ENCODE data around the gene DCXR.

The DCXR gene

DNA sequence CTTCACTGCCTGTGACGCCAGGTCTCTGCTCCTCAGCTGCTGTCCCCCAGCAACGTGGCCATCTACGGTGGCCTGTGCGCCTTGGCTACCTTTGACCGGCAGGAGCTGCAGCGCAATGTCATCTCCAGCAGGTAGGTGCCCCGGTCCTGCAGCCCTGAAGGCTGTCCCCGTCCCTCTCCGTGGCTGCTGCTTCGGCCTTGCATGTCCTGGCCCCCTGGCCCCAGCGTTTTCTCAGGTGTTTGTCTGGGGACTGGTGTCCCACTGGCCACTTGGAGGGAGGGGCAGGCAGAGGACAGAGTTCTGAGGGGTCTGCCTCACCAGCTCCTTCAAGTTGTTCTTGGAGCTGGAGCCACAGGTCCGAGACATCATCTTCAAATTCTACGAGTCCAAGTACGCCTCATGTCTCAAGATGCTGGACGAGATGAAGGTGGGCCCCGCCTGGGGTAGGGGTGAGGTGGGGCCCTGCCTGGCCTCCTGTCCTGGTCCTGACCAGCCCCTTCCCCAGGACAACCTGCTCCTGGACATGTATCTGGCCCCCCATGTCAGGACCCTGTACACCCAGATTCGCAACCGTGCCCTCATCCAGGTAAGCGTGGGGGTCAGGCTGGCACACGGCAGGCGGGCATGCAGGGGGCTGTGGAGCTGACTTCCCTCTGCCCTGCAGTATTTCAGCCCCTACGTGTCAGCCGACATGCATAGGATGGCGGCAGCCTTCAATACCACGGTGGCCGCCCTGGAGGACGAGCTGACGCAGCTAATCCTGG lies 18.6 kb upstream of the DCXR start:
- FAIRE-seq: no peak
- TF ChIP-seq POLR2A (IDR thresholded peaks at IDR 0.05; ENCODE audit: low read depth, low read length): no peak
- no peak for TF ChIP-seq SPI1 (IDR thresholded peaks at IDR 0.05; ENCODE audit: low read depth, low read length)
- no peak for TF ChIP-seq PAX5 (IDR thresholded peaks at IDR 0.05; ENCODE audit: insufficient read depth, low read length, severe bottlenecking)
- TF ChIP-seq TAF1 (IDR thresholded peaks at IDR 0.05; ENCODE audit: low read depth, low read length): no peak
- TF ChIP-seq POU2F2 (IDR thresholded peaks at IDR 0.05; ENCODE audit: low read depth, low read length): no peak
- TF ChIP-seq POLR2AphosphoS5 (IDR thresholded peaks at IDR 0.05; ENCODE audit: low read depth, low read length): no peak
- no peak for DNase-seq (ENCODE audit: insufficient read length, low spot score)

GRCh38 chr17:82055023-82055964 lies 17.8 kb upstream of the DCXR start:
- FAIRE-seq: no peak
- no peak for TF ChIP-seq POU2F2 (IDR thresholded peaks at IDR 0.05; ENCODE audit: low read depth, low read length)
- peak; percentile 41; the same call in 1 of the 2 replicates for TF ChIP-seq POLR2AphosphoS5 (IDR thresholded peaks at IDR 0.05; ENCODE audit: low read depth, low read length)
- no peak for DNase-seq (ENCODE audit: insufficient read length, low spot score)

DNA sequence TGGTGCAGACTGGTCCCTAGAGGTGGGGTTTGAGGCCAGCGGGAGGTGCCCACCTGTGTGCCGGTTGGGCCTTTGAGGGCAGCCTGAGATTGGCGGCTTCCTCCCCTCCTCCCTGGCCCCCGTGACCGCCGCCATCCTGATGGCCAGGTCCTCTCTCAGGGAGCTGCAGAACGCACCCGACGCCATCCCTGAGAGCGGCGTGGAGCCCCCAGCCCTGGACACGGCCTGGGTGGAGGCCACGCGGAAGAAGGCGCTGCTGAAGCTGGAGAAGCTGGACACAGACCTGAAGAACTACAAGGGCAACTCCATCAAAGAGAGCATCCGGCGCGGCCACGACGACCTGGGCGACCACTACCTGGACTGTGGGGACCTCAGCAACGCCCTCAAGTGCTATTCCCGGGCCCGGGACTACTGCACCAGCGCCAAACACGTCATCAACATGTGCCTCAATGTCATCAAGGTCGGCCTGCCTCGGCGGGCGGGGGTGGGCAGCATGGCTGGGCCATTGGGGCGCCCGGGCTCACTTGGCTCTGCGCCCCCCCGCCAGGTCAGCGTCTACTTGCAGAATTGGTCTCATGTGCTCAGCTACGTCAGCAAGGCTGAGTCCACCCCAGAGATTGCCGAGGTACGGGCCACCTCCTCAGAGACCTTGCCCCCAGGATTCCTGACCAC lies 17.0 kb upstream of the DCXR start:
- DNase-seq (ENCODE audit: insufficient read length, low spot score) (no peak), FAIRE-seq (no peak)
- TF ChIP-seq POLR2AphosphoS5 (IDR thresholded peaks at IDR 0.05; ENCODE audit: low read depth, low read length): no peak
- no peak for TF ChIP-seq TAF1 (IDR thresholded peaks at IDR 0.05; ENCODE audit: low read depth, low read length)
- TF ChIP-seq POLR2A (IDR thresholded peaks at IDR 0.05; ENCODE audit: low read depth, low read length): no peak
- no peak for TF ChIP-seq SPI1 (IDR thresholded peaks at IDR 0.05; ENCODE audit: low read depth, low read length)
- TF ChIP-seq PAX5 (IDR thresholded peaks at IDR 0.05; ENCODE audit: insufficient read depth, low read length, severe bottlenecking): no peak
- TF ChIP-seq POU2F2 (IDR thresholded peaks at IDR 0.05; ENCODE audit: low read depth, low read length): no peak

DNA sequence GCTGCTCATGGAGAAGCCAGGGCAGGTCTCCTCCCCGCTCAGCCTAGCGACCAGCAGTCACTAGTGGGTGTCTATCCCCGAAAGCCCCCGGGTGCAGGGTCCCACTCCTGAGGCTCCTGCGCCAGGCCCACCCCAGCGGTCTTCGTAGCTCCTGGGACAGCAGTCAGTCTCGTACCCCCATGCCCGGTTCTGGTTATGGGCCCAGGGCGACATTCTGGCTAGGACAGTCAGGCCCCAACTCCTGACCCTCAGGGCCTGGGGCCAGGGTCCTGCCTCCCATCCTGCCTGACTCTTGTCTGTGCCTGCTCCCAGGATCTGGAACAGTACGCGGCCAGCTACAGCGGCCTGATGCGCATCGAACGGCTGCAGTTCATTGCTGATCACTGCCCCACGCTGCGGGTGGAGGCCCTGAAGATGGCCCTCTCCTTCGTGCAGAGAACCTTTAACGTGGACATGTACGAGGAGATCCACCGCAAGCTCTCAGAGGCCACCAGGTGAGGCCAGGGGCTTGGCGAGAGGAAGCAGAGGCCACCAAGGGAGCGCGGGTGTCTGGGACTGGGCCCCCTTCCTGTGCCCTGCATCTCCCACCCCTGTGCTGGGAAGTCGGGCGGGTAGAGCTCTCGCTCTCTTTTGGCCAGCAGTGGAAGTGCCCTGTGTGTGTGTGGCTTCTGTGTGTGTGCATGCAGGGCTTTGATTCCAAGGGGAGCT lies 16.2 kb upstream of the DCXR start:
- TF ChIP-seq POLR2A (IDR thresholded peaks at IDR 0.05; ENCODE audit: low read depth, low read length) (no peak), TAF1 (IDR thresholded peaks at IDR 0.05; ENCODE audit: low read depth, low read length) (no peak), SPI1 (IDR thresholded peaks at IDR 0.05; ENCODE audit: low read depth, low read length) (no peak), POLR2AphosphoS5 (IDR thresholded peaks at IDR 0.05; ENCODE audit: low read depth, low read length) (0 out of 2 replicates have a peak, but pooled peaks have one; percentile 17), POU2F2 (IDR thresholded peaks at IDR 0.05; ENCODE audit: low read depth, low read length) (no peak)
- no peak for FAIRE-seq
- no peak for DNase-seq (ENCODE audit: insufficient read length, low spot score)

DNA sequence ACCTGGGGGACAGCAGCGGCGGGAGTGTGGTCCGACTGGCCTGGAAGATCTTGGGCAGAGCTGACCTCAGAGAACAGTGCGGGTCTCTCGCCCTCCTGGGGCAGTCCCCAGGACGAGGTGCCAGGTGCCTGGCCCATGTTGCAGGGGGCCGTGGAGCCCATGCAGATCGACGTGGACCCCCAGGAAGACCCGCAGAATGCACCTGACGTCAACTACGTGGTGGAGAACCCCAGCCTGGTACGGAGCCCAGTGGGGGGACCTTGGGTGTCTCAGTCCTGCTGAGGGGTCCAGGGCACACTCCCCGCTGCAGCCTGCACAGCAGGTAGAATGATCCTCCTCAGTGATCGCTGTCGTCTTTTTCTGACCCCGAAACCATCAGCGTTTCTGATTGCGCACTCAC lies 15.6 kb upstream of the DCXR start:
- FAIRE-seq (no peak), DNase-seq (ENCODE audit: insufficient read length, low spot score) (no peak)
- TF ChIP-seq POLR2AphosphoS5 (IDR thresholded peaks at IDR 0.05; ENCODE audit: low read depth, low read length): no peak

DNA sequence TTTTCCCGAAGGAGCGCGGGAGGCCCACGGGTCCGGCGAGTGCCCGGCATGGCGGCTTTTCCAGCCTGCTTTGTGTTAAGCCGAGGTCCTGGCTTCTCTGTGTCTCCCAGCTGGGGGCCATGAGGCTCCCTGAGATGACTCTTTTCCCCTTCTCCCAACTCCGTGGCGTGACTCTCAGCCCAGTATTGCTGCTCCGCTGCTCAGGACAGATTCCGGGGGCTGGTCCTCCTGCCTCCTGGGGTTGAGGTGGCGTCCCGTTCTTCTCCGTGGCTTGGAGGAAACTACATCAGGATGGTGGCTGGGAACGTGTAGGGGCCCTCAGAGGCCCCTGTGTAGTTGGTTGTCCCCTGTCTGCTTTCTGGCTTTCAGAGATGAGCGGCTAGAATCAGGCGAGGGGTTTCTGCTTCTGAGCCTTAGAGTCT lies 15.2 kb upstream of the DCXR start:
- no peak for DNase-seq (ENCODE audit: insufficient read length, low spot score)
- no peak for FAIRE-seq
- TF ChIP-seq SPI1 (IDR thresholded peaks at IDR 0.05; ENCODE audit: low read depth, low read length) (no peak), POU2F2 (IDR thresholded peaks at IDR 0.05; ENCODE audit: low read depth, low read length) (no peak), POLR2A (IDR thresholded peaks at IDR 0.05; ENCODE audit: low read depth, low read length) (no peak), TAF1 (IDR thresholded peaks at IDR 0.05; ENCODE audit: low read depth, low read length) (no peak), PAX5 (IDR thresholded peaks at IDR 0.05; ENCODE audit: insufficient read depth, low read length, severe bottlenecking) (no peak)

DNA sequence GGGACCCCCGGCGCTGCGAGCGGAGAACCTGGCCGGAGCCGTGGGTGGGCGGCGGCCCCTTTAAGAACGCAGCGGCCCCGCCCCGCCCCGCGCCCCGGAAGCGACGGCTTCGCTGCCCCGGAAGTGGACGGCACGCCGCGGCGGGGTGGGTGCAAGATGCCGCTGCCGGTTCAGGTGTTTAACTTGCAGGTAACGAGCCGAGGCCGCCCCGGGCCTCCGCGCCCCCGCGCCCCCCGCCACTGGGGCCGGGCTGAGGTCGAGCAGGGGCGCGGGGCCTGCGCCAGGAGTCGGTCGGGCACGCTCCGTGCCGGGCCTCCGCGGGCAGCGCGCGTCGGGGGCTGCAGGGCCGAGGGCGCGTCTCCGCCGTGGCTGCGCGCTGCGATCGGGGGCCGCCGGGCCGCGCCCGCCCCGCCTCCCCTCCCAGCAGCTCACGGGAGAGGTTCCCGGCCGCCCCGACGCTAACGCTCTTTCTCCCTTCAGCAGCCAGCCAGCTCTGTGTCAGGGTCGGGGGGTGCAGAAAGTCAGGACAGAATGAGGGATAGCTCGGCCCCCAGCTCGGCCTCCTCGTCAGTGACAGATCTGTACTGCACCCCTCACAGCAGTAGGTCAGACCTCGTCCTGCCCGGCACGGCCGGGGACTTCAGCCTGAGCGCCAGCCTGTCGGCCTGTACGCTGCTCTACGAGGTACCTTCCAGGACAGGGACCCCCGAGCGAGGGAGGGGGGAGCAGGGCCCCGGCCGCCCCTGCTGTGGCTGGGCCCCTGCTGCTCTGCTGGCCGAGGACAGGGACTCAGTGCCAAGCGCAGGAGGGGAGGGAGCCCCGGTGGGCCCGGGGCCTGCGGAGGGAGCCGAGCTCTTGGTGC lies 14.5 kb upstream of the DCXR start, which contains the start of the genes GPS1 and RFNG:
GPS1 (plus strand) TSS at position 123 of the 862 bp plus-strand sequence; CDS start at position 157, 34 bp downstream.
RFNG (minus strand) TSS at position 36 of the 862 bp plus-strand sequence. CDS start 45 bp downstream, outside the sequence.
- no peak for TF ChIP-seq PAX5 (IDR thresholded peaks at IDR 0.05; ENCODE audit: insufficient read depth, low read length, severe bottlenecking)
- TF ChIP-seq POLR2AphosphoS5 (IDR thresholded peaks at IDR 0.05; ENCODE audit: low read depth, low read length): no peak
- no peak for TF ChIP-seq TAF1 (IDR thresholded peaks at IDR 0.05; ENCODE audit: low read depth, low read length)
- TF ChIP-seq SPI1 (IDR thresholded peaks at IDR 0.05; ENCODE audit: low read depth, low read length): no peak
- TF ChIP-seq POLR2A (IDR thresholded peaks at IDR 0.05; ENCODE audit: low read depth, low read length): no peak
- TF ChIP-seq POU2F2 (IDR thresholded peaks at IDR 0.05; ENCODE audit: low read depth, low read length): no peak
- FAIRE-seq (peak; percentile 98), DNase-seq (ENCODE audit: insufficient read length, low spot score) (peak; percentile 98)
